ENCODE results near the gene ASTN1. TPM values are rescaled to one million over a fixed set of nuclear protein-coding genes. Genes with fewer than 3 reads are reported as not detected.

The ASTN1 gene
- total RNA-seq, 2 donors from 2014 or later, result 1.3 TPM

DNA sequence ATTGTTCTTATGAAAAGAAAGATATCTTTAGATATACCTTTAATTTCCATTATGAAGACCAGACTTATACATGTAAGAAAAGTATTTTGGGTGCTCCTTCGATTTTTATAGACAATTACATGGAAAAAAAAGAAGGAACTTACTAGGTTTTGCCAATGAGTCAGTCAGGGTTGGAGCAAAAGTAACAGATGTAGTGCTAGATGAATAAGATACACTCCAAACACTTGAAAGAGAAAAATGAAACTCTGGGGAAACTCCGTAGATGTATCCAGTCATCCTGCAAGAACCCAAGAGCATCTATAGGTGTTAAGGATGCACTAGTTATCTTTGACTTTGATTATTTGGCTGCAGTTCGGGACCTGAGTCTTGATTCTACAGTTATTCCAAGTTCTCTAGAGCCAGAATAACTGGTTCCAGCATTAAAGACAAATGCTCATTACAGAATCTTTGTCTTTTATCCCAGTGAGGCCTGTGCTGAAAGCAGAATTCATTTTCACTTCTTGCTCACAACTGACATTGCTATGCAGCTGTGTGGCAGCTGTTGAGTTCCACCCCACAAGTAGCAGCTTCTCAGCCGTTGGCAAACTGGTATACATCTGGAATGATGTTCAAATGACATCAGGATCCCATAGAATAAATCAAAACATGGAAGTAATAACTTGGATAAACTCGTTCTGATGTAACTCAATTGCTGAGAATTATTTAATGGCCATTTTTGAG is 326.1 kb downstream of the ASTN1 start:
- TF ChIP-seq, protein P1, sequence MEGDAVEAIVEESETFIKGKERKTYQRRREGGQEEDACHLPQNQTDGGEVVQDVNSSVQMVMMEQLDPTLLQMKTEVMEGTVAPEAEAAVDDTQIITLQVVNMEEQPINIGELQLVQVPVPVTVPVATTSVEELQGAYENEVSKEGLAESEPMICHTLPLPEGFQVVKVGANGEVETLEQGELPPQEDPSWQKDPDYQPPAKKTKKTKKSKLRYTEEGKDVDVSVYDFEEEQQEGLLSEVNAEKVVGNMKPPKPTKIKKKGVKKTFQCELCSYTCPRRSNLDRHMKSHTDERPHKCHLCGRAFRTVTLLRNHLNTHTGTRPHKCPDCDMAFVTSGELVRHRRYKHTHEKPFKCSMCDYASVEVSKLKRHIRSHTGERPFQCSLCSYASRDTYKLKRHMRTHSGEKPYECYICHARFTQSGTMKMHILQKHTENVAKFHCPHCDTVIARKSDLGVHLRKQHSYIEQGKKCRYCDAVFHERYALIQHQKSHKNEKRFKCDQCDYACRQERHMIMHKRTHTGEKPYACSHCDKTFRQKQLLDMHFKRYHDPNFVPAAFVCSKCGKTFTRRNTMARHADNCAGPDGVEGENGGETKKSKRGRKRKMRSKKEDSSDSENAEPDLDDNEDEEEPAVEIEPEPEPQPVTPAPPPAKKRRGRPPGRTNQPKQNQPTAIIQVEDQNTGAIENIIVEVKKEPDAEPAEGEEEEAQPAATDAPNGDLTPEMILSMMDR (IDR thresholded peaks at IDR 0.05), result no peak
- no peaks in the 10 kb centered on the region for H3K9me3 ChIP-seq

DNA sequence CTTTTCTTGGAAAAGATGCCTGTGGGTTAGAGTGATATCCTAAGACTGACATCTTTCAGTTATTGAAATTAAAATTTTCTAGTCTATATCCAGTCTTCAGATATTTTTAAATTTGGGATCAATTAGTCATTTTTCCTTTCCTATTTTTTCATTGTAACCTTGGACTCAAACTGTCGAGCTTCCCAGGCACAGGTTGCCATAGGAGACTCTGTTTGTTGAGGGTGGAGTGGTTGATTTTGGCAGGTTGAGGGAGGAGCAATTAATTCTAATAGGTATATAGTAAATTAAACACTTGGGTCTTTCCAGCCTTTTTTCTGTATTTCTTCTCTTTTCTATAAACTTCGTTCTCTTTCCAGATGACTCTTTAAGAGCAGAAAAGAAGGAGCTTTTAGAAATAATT is 326.8 kb downstream of the ASTN1 start:
- H3K36me3 ChIP-seq, result no peaks in the 10 kb centered on the region
- H3K27ac ChIP-seq, result no peak overlapping the region
- H3K9me3 ChIP-seq, result no peaks in the 10 kb centered on the region
- DNase-seq (ENCODE audit: low spot score), result no peak
- H3K4me1 ChIP-seq, result no peaks in the 10 kb centered on the region
- no peak overlapping the region for H3K4me3 ChIP-seq
- TF ChIP-seq, protein P1 (IDR thresholded peaks at IDR 0.05), result no peak
- H3K27me3 ChIP-seq, result no peaks in the 10 kb centered on the region

More for the DNA sequence above, 326.1 kb downstream of the ASTN1 start:
- no peak overlapping the region for H3K27ac ChIP-seq
- no peak for DNase-seq (ENCODE audit: low spot score)
- no peaks in the 10 kb centered on the region for H3K27me3 ChIP-seq
- peaks cover 0 to 2% of the 10 kb centered on the region in 2 donors for H3K4me1 ChIP-seq
- H3K4me3 ChIP-seq, result no peak overlapping the region
- H3K36me3 ChIP-seq, result no peaks in the 10 kb centered on the region

DNA sequence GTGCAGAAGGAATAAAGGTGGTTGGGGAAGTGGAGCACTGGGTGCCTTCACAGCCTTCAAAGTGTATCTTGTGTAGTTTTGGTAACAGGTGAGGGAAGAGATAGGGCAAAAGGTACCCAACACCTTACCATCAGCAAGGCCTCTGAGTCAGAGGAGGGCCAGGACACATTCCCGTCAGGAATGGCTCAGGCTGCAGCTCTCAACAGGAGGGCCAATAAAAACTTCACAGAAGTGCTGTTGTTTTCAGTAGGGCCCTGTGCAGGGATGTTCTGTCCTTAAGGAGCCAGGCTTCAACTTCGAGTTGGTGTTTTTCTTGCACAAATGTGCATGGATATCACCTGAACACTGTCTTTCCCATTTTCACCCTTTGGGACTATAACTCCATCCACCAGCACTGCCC is 333.4 kb downstream of the ASTN1 start:
- Histone ChIP-seq H3K4me3 (no peak overlapping the region), H3K9me3 (no peaks in the 10 kb centered on the region)
- TF ChIP-seq, protein P1 (IDR thresholded peaks at IDR 0.05), result no peak

DNA sequence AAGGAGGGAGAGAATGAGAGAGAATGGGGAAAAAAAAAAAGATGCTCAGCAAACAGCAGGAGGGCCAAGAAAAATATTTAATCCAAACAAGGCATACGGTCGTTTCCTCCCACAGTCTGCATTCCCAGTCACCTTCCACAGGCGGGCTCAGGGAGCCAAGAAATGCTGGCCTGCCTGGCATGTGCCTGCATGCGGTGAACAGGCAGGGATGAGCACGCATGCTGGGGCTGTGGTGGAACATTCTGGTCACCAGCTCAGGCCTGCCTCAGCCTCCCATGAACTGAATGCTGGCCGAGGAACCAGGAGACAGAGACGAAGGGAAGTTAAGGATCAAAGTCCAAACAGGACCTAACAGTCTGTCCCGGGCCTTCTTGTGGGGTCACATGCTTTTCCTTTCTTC is 335.3 kb downstream of the ASTN1 start:
- Histone ChIP-seq H3K27me3 (no peaks in the 10 kb centered on the region), H3K27ac (no peak overlapping the region), H3K9me3 (no peaks in the 10 kb centered on the region), H3K4me1 (no peaks in the 10 kb centered on the region), H3K4me3 (no peak overlapping the region), H3K36me3 (no peaks in the 10 kb centered on the region)
- DNase-seq (ENCODE audit: low spot score), result no peak
- TF ChIP-seq, protein P1 (IDR thresholded peaks at IDR 0.05), result no peak

More for the DNA sequence above, 333.4 kb downstream of the ASTN1 start:
- H3K27ac ChIP-seq, result no peak overlapping the region
- H3K27me3 ChIP-seq, result no peaks in the 10 kb centered on the region
- DNase-seq (ENCODE audit: low spot score), result no peak
- H3K36me3 ChIP-seq, result no peaks in the 10 kb centered on the region
- H3K4me1 ChIP-seq, result no peaks in the 10 kb centered on the region

DNA sequence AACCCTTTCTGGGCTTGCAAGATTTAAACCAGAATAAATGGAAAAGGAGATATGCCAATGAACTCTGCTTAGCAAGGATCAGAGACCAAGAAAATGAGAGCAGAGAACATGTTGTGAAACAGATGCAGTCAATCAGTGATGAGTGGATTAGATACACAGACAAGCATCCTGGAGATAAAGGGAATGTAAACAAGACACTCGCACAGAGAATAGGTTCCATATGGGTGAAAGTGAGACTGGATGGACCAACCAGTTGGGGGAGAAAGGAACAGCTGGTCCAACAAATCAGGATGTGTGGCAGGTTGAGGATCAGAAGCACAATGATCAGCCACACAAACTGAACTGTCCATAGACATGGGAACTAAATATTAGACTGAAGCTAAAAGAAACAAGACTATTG is 338.2 kb downstream of the ASTN1 start:
- DNase-seq (ENCODE audit: low spot score), result no peak
- no peaks in the 10 kb centered on the region for H3K4me1 ChIP-seq
- H3K4me3 ChIP-seq, result no peak overlapping the region
- TF ChIP-seq, protein P1 (IDR thresholded peaks at IDR 0.05), result no peak
- no peak overlapping the region for H3K27ac ChIP-seq
- no peaks in the 10 kb centered on the region for H3K27me3 ChIP-seq
- H3K36me3 ChIP-seq, result no peaks in the 10 kb centered on the region
- H3K9me3 ChIP-seq, result no peaks in the 10 kb centered on the region

Measured in right atrium auricular region (tissue), 2 donors.